Right ventricle myocardium superior (tissue), 1 donor: ENCODE results near the gene ADK. TPM values are rescaled to one million over a fixed set of nuclear protein-coding genes. Genes with fewer than 3 reads are reported as not detected.
A peak's percentile ranks its signal among the peaks of the same experiment; 100 is the strongest.
"Not testable (repeated sequence)": the region's sequence is repeated elsewhere in the genome, so short reads cannot be mapped to it uniquely, and the experiment has no call there.

ENCODE experiments used
- ATAC-seq: fragments of 200-7000 bp; cut with Tn5 transposase; one replicate; pipeline ENCODE4 v1.9.1; 2020; ENCODE audit warnings: mild to moderate bottlenecking; ENCODE audit not compliant: poor library complexity
- DNase-seq: peaks from one replicate; pipeline ENCODE4 v3.0.0-alpha.2; 2020
- intact Hi-C: fragments of 100-400 bp; cut with DNase I; formaldehyde crosslinking; loops from one replicate; pipeline ENCODE4 v1.11.2; 2022
- total RNA-seq: library from RNA; stranded (reverse); fragmentation: NEBNext Ultra II Directional; extraction: Animal tissue kit (Norgen Biotek cat#: 25700); gene quantifications from one replicate; pipeline ENCODE4 v1.2.1, GENCODE V29; 2021
- donor health status: DM: no; HTN: yes; CAD: no; lungs with severe emphysema.

The ADK gene
- total RNA-seq, 1 donor from 2014 or later, result 40.6 TPM

DNA sequence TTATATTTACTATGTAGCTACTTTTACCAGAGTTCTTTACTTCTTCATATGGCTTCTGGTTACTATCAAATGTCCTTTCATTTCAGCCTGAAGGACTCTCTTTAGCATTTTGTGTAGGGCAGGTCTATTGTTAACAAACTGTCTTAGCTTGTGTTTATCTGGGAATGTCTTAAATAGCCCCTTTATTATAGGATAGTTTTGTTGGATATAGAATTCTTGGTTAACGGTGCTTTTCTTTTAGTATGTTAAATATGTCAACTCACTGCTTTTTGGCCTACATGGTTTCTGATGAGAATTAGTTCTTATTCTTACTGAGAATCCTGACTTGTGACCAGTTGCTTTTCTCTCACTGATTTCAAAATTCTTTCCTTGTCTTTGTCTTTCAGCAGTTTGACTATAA lies 169.0 kb downstream of the ADK start:
- intact Hi-C loops, result no loop called here
- DNase-seq (no peak), ATAC-seq (no peak)

GRCh38 chr10:74320717-74321116 lies 169.7 kb downstream of the ADK start:
- intact Hi-C loops, result no loop called here
- no peak for DNase-seq
- no peak for ATAC-seq

DNA sequence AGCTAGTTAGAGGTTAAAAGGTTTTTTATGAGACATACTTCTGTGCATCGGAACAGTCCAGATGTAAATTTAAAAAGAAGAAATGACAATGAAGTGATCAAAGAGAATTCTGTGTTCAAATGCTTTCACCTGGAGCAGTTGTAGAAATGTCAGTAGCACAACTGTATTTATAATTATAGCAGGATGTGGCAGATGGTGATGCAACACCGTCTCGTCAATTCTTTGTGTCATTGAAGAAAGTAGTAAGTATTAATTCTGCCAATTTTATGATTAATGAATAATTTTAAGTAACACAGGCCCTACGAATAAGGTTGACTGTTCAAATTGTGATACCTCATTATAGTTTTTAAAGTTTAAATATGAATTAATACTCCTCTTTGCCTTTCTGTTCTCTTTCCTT lies 171.1 kb downstream of the ADK start:
- intact Hi-C loops, result no loop called here
- DNase-seq (no peak), ATAC-seq (no peak)

GRCh38 chr10:74322565-74322964 lies 171.5 kb downstream of the ADK start:
- intact Hi-C loops, result no loop called here
- ATAC-seq, result no peak
- no peak for DNase-seq

DNA sequence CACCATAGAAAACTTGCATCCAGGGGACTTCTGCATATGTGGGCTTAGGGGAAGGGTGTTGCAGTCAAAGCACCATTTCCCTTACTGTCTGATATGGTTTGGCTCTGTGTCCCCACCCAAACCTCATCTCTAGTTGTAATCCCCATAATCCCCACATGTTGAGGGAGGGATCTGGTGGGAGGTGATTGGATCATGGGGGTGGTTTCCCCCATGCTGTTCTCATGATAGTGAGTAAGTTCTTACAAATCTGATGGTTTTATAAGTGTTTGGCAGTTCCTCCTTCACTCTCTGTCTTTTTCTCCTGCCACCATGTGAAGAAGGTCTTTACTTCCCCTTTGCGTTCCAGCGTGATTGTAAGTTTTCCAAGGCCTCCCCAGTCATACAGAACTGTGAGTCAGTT lies 177.4 kb downstream of the ADK start:
- DNase-seq (no peak), ATAC-seq (no peak)
- intact Hi-C loops, result no loop called here

DNA sequence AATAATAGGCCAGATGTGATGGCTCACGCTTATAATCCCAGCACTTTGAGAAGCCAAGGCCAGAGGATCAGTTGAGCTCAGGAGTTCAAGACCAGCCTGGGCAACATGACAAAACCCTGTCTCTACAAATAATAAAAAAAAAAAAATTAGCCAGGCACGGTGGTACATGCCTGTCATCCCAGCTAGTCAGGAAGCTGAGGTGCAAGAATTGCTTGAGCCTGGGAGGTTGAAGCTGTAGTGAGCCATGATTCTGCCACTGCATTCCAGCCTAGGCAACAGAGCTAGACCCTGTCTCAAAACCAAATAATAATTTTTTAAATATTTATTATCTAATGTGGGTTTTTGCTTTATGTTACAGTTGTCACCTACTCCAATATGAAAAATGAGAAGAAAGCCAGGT lies 178.9 kb downstream of the ADK start:
- no peak for DNase-seq
- no peak for ATAC-seq
- intact Hi-C loops, result no loop called here

DNA sequence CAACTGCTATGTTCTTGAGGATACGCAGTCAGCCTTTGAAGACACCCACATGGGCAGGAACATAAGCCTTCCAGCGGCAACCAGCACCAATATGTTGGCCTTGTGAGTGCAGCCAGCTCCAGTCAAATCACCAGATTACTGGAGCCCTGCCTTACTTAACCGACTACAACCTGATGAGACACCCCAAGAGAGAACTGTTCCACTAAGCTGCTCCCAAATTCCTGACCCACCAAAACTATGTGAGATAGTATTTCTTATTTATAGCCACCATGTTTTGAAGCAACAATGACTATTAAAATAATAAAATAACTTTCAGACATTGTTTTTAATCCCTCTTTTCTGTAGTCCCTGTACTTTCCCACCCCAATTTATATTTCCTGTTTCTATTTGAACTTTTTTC lies 179.6 kb downstream of the ADK start:
- intact Hi-C loops, result no loop called here
- DNase-seq (no peak), ATAC-seq (no peak)

- intact Hi-C loops, result no loop called here
- DNase-seq (no peak), ATAC-seq (no peak)
Measured at GRCh38 chr10:74332398-74332797, 181.4 kb downstream of the ADK start.

GRCh38 chr10:74333174-74333573 lies 182.2 kb downstream of the ADK start:
- DNase-seq, result no peak
- intact Hi-C loops, result no loop called here
- no peak for ATAC-seq

DNA sequence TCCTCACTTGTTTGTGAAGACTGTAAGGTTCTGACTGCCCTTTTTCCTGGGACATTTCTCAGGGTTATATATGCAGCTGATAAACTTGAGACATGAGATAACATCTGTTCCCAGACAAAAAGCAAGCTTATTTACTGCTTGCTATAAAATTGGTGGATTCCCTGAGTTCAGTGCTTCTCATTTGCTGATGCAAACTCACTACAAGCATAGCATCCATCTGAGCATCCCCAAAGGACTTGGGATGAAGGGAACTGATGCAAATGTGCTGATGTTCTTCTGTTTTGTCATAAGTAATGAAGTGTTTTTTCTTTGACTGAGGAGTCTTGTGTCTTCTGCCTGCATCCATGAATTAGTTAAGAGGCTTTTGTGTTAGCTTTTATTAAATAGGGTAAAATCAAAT lies 183.2 kb downstream of the ADK start:
- DNase-seq (no peak), ATAC-seq (no peak)
- intact Hi-C loops, result no loop called here

- DNase-seq (no peak), ATAC-seq (no peak)
- intact Hi-C loops, result no loop called here
Measured at GRCh38 chr10:74335501-74335900, 184.5 kb downstream of the ADK start.

GRCh38 chr10:74337330-74338016 lies 186.5 kb downstream of the ADK start:
- intact Hi-C loops, result no loop called here
- ATAC-seq (no peak), DNase-seq (no peak)

DNA sequence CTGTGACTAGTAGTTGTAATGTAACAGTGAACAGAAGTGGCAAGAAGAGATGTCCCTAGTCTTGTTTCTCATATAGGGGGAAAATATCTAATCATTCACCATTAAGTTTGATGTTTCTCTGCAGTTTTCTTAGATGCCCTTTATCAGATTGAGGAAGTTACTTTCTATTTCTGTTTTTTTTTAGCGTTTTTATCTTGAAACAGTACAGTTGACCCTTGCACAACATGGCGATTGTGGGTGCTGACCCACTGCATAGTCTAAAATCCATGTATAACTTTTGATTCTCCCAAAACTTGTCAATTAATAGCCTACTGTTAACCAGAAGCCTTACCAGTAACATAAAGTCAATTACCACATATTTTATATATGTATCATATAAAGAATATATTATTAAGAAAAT lies 192.0 kb downstream of the ADK start:
- intact Hi-C loops, result no loop called here
- no peak for ATAC-seq
- no peak for DNase-seq

DNA sequence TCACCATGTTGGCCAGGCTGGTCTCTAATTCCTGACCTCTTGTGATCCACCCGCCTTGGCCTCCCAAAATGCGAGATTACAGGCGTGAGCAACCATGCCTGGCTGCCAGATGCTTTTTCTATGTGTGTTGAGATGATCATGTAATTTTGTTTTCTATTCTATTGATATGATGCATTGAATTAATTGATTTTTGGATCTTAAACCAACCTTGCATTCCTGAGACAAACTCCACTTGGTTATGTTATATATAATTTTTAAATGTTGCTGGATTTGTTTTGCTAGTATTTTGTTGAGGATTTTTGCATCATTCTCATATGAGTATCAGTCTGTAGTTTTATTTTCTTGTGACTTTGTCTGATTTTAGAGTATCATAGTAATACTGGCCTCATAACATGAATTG lies 192.8 kb downstream of the ADK start:
- ATAC-seq (no peak), DNase-seq (no peak)
- intact Hi-C loops, result no loop called here

DNA sequence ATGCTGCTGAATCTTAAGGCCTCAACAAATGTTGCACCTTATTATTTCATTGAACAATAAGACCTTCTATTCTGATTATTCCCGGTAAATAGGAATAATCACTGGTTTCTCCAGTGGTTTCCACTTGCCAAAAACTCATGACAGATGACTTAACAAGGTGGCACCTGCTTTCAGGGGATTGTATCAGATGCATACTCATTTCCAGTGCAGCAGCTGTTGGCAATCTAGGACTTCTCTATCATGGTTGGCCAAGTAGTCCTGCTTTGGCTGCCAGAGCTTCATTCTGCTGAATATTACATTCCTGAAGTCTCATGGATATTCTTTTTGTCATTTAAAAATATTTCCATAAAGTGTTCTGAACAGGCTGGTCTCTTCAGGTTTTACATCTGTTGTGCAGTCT lies 193.3 kb downstream of the ADK start:
- intact Hi-C loops, result no loop called here
- ATAC-seq (no peak), DNase-seq (no peak)

DNA sequence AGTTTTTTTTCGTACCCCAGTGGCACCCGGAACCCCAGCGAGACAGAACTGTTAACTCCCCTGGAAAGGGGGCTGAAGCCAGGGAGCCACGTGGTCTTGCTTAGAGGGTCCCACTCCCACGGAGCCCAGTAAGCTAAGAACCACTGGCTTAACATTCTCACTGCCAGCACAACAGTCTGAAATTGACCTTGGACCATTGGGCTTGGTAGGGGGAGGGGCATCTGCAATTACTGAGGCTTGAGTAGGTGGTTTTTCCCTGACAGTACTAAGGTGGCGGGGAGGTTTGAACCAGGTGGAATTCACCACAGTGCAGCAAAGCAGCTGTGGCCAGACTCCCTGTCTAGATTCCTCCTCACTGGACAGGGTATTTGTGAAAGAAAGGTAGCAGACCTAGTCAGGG lies 196.5 kb downstream of the ADK start:
- ATAC-seq (no peak), DNase-seq (no peak)
- intact Hi-C loops, result no loop called here

DNA sequence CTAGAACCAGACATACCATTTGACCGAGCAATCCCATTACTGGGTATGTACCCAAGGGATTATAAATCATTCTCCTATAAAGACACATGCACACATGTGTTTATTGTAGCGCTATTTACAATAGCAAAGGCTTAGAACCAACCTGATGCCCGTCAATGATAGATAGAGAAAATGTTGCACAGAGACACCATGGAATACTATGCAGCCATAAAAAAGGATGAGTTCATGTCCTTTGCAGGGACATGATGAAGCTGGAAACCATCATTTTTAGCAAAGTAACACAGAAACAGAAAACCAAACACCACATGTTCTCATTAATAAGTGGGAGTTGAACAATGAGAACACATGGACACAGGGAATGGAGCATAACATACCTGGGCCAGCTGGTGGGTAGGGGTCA lies 202.0 kb downstream of the ADK start:
- intact Hi-C loops, DNase-seq: not testable (repeated sequence)

GRCh38 chr10:74361678-74362077 lies 210.7 kb downstream of the ADK start:
- intact Hi-C loops, result no loop called here
- ATAC-seq (no peak), DNase-seq (no peak)

More for the DNA sequence above, 202.0 kb downstream of the ADK start:
- ATAC-seq, result not testable (repeated sequence)

GRCh38 chr10:74363727-74364126 lies 212.7 kb downstream of the ADK start:
- no peak for DNase-seq
- peak; percentile 42 for ATAC-seq
- intact Hi-C loops, result no loop called here

GRCh38 chr10:74365109-74365508 lies 214.1 kb downstream of the ADK start:
- intact Hi-C loops, result no loop called here
- ATAC-seq (no peak), DNase-seq (no peak)

GRCh38 chr10:74371696-74372095 lies 220.7 kb downstream of the ADK start:
- intact Hi-C loops, result no loop called here
- no peak for DNase-seq
- ATAC-seq, result no peak
